Small intestine (tissue), 7 donors: ENCODE results near the gene VPS39. TPM values are rescaled to one million over a fixed set of nuclear protein-coding genes. Genes with fewer than 3 reads are reported as not detected.

Experiments used
- DNase-seq, 2 donors: peaks; one replicate each; pipeline versions ENCODE4 v3.0.0 to v3.0.0-alpha.2; 2013
- FAIRE-seq: peaks from 2 replicates; lab custom pipeline; 2012; peaks lifted over from hg19 to GRCh38; lab: Jason Lieb, UNC
- H3K27ac ChIP-seq, 3 donors: one replicate each; pipeline ENCODE4 v1.5.1; 2013; ENCODE audit warnings: low read length in 2 of 3, mild to moderate bottlenecking in 2 of 3, control low read depth in 1 of 3, inconsistent platforms in 1 of 3, low read depth in 1 of 3, moderate library complexity in 1 of 3
- H3K27me3 ChIP-seq, 3 donors: one replicate each; pipeline ENCODE4 v1.6.1; 2013; ENCODE audit warnings: low read length in 3 of 3, inconsistent platforms in 1 of 3; ENCODE audit not compliant: control insufficient read depth in 3 of 3, insufficient read depth in 3 of 3
- H3K36me3 ChIP-seq, 3 donors: one replicate each; pipeline ENCODE4 v1.6.1; 2013; ENCODE audit warnings: low read length in 3 of 3, inconsistent platforms in 1 of 3, low read depth in 1 of 3, mild to moderate bottlenecking in 1 of 3, moderate library complexity in 1 of 3; ENCODE audit not compliant: control insufficient read depth in 3 of 3, insufficient read depth in 2 of 3
- H3K4me1 ChIP-seq, 3 donors: one replicate each; pipeline ENCODE4 v1.6.1; 2013; ENCODE audit warnings: low read length in 2 of 3, inconsistent platforms in 1 of 3, low read depth in 1 of 3, mild to moderate bottlenecking in 1 of 3, moderate library complexity in 1 of 3; ENCODE audit not compliant: control insufficient read depth in 3 of 3, insufficient read depth in 2 of 3
- H3K4me3 ChIP-seq, 3 donors: one replicate each; pipeline ENCODE4 v1.5.1; 2013; ENCODE audit warnings: low read length in 3 of 3, control low read depth in 1 of 3, inconsistent platforms in 1 of 3, low read depth in 1 of 3, mild to moderate bottlenecking in 1 of 3, moderate library complexity in 1 of 3
- H3K9me3 ChIP-seq, 2 donors: one replicate each; pipeline ENCODE4 v1.6.1; 2013; ENCODE audit warnings: low read depth in 1 of 2, low read length in 1 of 2; ENCODE audit not compliant: control insufficient read depth in 2 of 2, insufficient read depth in 1 of 2
- WGBS, 3 donors: extraction: QIAGEN DNeasy Blood & Tissue Kit; methylation state at CpG; one replicate each; pipeline ENCODE4 v1.1.7; 2013; 5-methylcytosine and 5-hydroxymethylcytosine counted together
- polyA plus RNA-seq, 4 donors: library from polyadenylated mRNA; stranded (reverse) in 3 of 4; unstranded in 1 of 4; fragments of 200-250 nt in 3 of 4; fragments of 120-200 nt in 1 of 4; gene quantifications; one replicate each; pipeline versions ENCODE4 v1.2.1 to v1.2.3, GENCODE V29; 2013
- donor health status: healthy with polysubstance abuse.
- donor health status: control.
- donor health status: control.
- donor health status: Bipolar disorder and iron deficiency.
- donor health status: healthy.

The VPS39 gene
- polyA plus RNA-seq, 4 donors: 28.2 to 58.3 (median 41.4) TPM

- FAIRE-seq (no peak), DNase-seq (no peak)
- 75 to 92% (median 86%) methylated on average over 8 to 9 of the region's 9 CpGs for WGBS, 3 donors
- no peak overlapping the region for H3K4me3 ChIP-seq
- no peak overlapping the region for H3K27ac ChIP-seq
- peaks cover 0 to 2% (median 0%) of the 10 kb centered on the region in 3 donors for H3K36me3 ChIP-seq
- H3K27me3 ChIP-seq: no peaks in the 10 kb centered on the region
- H3K9me3 ChIP-seq: peaks cover 0 to 10% of the 10 kb centered on the region in 2 donors
- peaks cover 0 to 2% (median 0%) of the 10 kb centered on the region in 3 donors for H3K4me1 ChIP-seq
Measured at GRCh38 chr15:42144841-42145375, 63.2 kb downstream of the VPS39 start.

- DNase-seq (no peak), FAIRE-seq (no peak)
- WGBS, 3 donors: 87 to 93% (median 92%) methylated on average over 18 of the region's 18 CpGs
- H3K4me1 ChIP-seq: peaks cover 0 to 5% (median 3%) of the 10 kb centered on the region in 3 donors
- H3K27ac ChIP-seq: no peak overlapping the region
- peaks cover 0 to 18% of the 10 kb centered on the region in 2 donors for H3K9me3 ChIP-seq
- no peak overlapping the region for H3K4me3 ChIP-seq
- H3K36me3 ChIP-seq: peaks cover 0 to 2% (median 0%) of the 10 kb centered on the region in 3 donors
- no peaks in the 10 kb centered on the region for H3K27me3 ChIP-seq
Measured at GRCh38 chr15:42143866-42144625, 64.1 kb downstream of the VPS39 start.

GRCh38 chr15:42143356-42143755 lies 64.7 kb downstream of the VPS39 start:
- Histone ChIP-seq H3K36me3 (peaks cover 0 to 2% (median 0%) of the 10 kb centered on the region in 3 donors), H3K4me1 (peaks cover 0 to 5% (median 3%) of the 10 kb centered on the region in 3 donors), H3K27me3 (no peaks in the 10 kb centered on the region), H3K4me3 (no peak overlapping the region), H3K27ac (no peak overlapping the region), H3K9me3 (peaks cover 0 to 25% of the 10 kb centered on the region in 2 donors)
- DNase-seq: no peak
- 89 to 95% (median 91%) methylated on average over 4 of the region's 4 CpGs for WGBS, 3 donors
- FAIRE-seq: no peak

DNA sequence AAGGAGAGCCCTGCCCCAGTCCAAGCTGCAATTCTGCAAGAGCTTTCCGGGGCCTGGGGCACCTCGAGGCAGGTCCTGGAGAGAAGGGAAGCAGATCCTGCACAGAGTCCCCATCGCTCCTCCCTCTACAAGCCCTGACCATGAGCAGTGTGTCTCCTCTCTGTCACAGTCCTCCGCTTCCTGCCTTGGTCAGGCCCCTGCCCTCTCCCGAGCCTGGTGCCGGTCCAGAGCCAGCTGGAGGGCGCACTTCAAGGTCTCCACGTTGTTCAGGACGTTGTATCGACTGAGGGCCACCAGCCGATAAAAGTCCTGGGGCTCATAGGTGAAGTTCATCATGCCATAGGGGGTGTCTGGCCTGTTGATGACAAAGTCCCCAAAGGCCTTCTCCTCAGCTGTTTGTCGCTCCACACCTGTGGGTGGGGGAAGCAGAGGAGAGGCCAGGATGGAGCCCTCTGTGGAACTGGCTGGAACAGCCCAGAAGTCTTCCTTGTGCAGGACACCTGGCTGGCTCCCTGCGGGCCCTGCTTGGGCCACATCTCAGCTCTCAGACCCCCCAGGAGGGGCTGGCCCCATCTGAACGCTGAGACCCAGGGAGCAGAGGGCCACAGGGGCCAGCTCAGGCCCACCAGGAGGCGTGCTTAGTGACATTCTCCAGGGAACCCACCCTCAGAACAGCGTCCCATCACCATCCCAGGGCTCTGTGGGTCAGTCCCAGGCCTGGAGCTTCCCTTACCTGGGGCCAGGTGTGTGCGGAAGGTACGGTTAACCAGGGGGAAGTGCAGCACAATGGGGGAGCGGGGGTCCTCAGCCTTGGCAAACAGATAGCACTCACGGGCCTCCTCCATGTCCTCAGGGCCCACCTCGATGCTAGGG lies 66.1 kb downstream of the VPS39 start:
- no peak overlapping the region for H3K4me3 ChIP-seq
- H3K36me3 ChIP-seq: peaks cover 0 to 2% (median 0%) of the 10 kb centered on the region in 3 donors
- FAIRE-seq (no peak), DNase-seq (no peak)
- H3K27me3 ChIP-seq: no peaks in the 10 kb centered on the region
- peaks cover 4 to 38% of the 10 kb centered on the region in 2 donors for H3K9me3 ChIP-seq
- WGBS, 3 donors: 78 to 82% (median 80%) methylated on average over 21 of the region's 21 CpGs
- no peak overlapping the region for H3K27ac ChIP-seq
- H3K4me1 ChIP-seq: peaks cover 0 to 5% (median 3%) of the 10 kb centered on the region in 3 donors

DNA sequence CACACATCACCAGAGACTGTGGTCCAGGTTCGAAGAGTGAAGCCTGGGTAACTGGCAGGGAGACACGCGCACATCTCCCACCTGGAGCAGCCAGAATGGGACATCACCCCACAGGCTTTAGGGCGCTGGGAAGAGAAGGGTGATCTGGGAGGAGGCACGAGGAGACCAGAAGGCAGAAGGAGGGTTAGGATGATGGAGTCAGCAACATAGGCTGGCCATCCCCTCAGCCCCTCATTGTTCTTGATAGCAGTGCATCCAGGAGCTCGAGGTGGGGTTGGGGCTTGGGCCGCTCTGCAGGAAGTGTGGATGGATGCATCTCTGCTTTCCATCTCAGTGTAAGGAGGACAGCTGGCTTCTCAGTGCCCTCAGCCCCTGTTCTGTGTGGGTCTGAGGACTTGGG lies 66.9 kb downstream of the VPS39 start:
- FAIRE-seq (no peak), DNase-seq (no peak)
- H3K4me3 ChIP-seq: no peak overlapping the region
- no peaks in the 10 kb centered on the region for H3K27me3 ChIP-seq
- peaks cover 0 to 5% (median 3%) of the 10 kb centered on the region in 3 donors for H3K4me1 ChIP-seq
- no peak overlapping the region for H3K27ac ChIP-seq
- H3K9me3 ChIP-seq: peaks cover 4 to 45% of the 10 kb centered on the region in 2 donors
- WGBS, 3 donors: 86 to 95% (median 93%) methylated on average over 7 of the region's 7 CpGs
- peaks cover 0 to 2% (median 0%) of the 10 kb centered on the region in 3 donors for H3K36me3 ChIP-seq

- peaks cover 0 to 5% (median 3%) of the 10 kb centered on the region in 3 donors for H3K4me1 ChIP-seq
- peak in 1 of 2 donors; percentile 28 for DNase-seq
- peaks cover 4 to 45% of the 10 kb centered on the region in 2 donors for H3K9me3 ChIP-seq
- WGBS, 3 donors: 78 to 81% (median 81%) methylated on average over 8 of the region's 8 CpGs
- H3K4me3 ChIP-seq: no peak overlapping the region
- H3K36me3 ChIP-seq: peaks cover 0 to 2% (median 0%) of the 10 kb centered on the region in 3 donors
- peak overlapping the region in 1 of 3 donors; percentile 87 for H3K27ac ChIP-seq
- no peaks in the 10 kb centered on the region for H3K27me3 ChIP-seq
- FAIRE-seq: no peak
Measured at GRCh38 chr15:42140383-42141070, 67.6 kb downstream of the VPS39 start.

DNA sequence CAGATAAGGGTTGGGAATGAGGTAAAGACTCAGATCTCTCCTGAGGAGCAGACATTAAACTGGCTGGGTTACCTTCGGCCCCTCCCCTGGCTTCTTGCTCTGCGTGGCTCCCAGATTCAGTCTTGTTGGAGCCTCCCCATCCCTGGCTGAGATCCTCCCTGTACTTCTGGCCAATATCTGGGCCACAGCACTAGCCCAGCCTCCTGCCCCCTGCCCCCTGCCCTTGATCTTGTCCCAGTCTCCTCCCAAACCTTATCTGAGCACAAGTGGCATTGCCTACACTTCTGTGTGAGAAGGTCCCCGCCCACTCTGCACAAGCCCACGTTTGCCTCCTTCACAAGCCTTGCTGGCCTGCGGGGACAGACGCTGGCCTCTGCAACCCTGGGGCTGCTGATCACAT lies 68.5 kb downstream of the VPS39 start:
- no peak for FAIRE-seq
- H3K36me3 ChIP-seq: peaks cover 0 to 2% (median 0%) of the 10 kb centered on the region in 3 donors
- H3K9me3 ChIP-seq: peaks cover 4 to 45% of the 10 kb centered on the region in 2 donors
- no peaks in the 10 kb centered on the region for H3K27me3 ChIP-seq
- peak in 1 of 2 donors; percentile 71 for DNase-seq
- no peak overlapping the region for H3K4me3 ChIP-seq
- 40 to 69% (median 44%) methylated on average over 6 of the region's 6 CpGs for WGBS, 3 donors
- peak overlapping the region; percentile 54 to 87 (median 84) for H3K27ac ChIP-seq
- peaks cover 0 to 5% (median 3%) of the 10 kb centered on the region in 3 donors for H3K4me1 ChIP-seq
